GM23338 (cell line): ENCODE measurements around the gene CRK. TPM values are rescaled to one million over a fixed set of nuclear protein-coding genes. Genes with fewer than 3 reads are reported as not detected.

Experiments used
- ATAC-seq: fragments of 200-7000 bp; cut with Tn5 transposase; 3 replicates; pipeline ENCODE4 v1.9.1; 2020
- DNase-seq: peaks from one replicate; pipeline ENCODE4 v3.0.0-alpha.2; 2015; ENCODE audit warnings: low spot score
- H2AFZ ChIP-seq: fragments of 200-600 bp; sonication (generic); 2 replicates; pipeline ENCODE4 v1.8.0; 2016; ENCODE audit warnings: antibody characterized with exemption, mild to moderate bottlenecking, moderate library complexity
- H3F3A ChIP-seq: fragments of 200-600 bp; sonication (generic); replicated peaks from 2 replicates; pipeline ENCODE4 v1.8.0; 2017; ENCODE audit warnings: antibody characterized with exemption, mixed run types, low read depth
- H3K27ac ChIP-seq: fragments of 200-600 bp; sonication (generic); 2 replicates; pipeline ENCODE4 v1.6.1; 2016; ENCODE audit warnings: low read depth
- H3K27me3 ChIP-seq: fragments of 200-600 bp; sonication (generic); 2 replicates; pipeline ENCODE4 v1.8.0; 2016; ENCODE audit warnings: mild to moderate bottlenecking, mixed run types, moderate library complexity; ENCODE audit not compliant: insufficient read depth
- H3K36me3 ChIP-seq: fragments of 200-600 bp; sonication (generic); 2 replicates; pipeline ENCODE4 v1.8.0; 2016; ENCODE audit warnings: mild to moderate bottlenecking; ENCODE audit not compliant: insufficient read depth
- H3K4me1 ChIP-seq: fragments of 200-600 bp; sonication (generic); 2 replicates; pipeline ENCODE4 v1.8.0; 2016; ENCODE audit warnings: mild to moderate bottlenecking, moderate library complexity; ENCODE audit not compliant: insufficient read depth
- H3K4me2 ChIP-seq: fragments of 200-600 bp; sonication (generic); 2 replicates; pipeline ENCODE4 v1.7.1; 2017; ENCODE audit warnings: mixed run types
- H3K4me3 ChIP-seq: fragments of 200-600 bp; sonication (generic); 2 replicates; pipeline ENCODE4 v1.6.1; 2016; ENCODE audit warnings: mixed run types
- H3K79me2 ChIP-seq: fragments of 200-600 bp; sonication (generic); replicated peaks from 2 replicates; pipeline ENCODE4 v1.8.0; 2017; ENCODE audit warnings: mild to moderate bottlenecking; ENCODE audit not compliant: insufficient read depth
- H3K9me2 ChIP-seq: fragments of 200-600 bp; sonication (generic); 2 replicates; pipeline ENCODE4 v1.8.0; 2017; ENCODE audit not compliant: insufficient read depth
- H4K20me1 ChIP-seq: fragments of 200-600 bp; sonication (generic); replicated peaks from 2 replicates; pipeline ENCODE4 v1.8.0; 2017; ENCODE audit warnings: mild to moderate bottlenecking; ENCODE audit not compliant: insufficient read depth
- H3K27ac Mint-ChIP-seq: 2 replicates; pipeline ENCODE4 v1.8.0; 2020; ENCODE audit warnings: inconsistent platforms, mild to moderate bottlenecking, moderate library complexity, mixed read lengths
- H3K27me3 Mint-ChIP-seq: 3 replicates; pipeline ENCODE4 v1.8.0; 2022; ENCODE audit warnings: low read depth, mild to moderate bottlenecking, moderate library complexity, mixed read lengths, inconsistent platforms; ENCODE audit not compliant: insufficient read depth, poor library complexity
- H3K36me3 Mint-ChIP-seq: 3 replicates; pipeline ENCODE4 v1.8.0; 2021; ENCODE audit warnings: low read depth, mild to moderate bottlenecking, inconsistent platforms, moderate library complexity, mixed read lengths
- H3K4me1 Mint-ChIP-seq: 3 replicates; pipeline ENCODE4 v1.8.0; 2020; ENCODE audit warnings: mild to moderate bottlenecking, inconsistent platforms, mixed read lengths
- H3K4me3 Mint-ChIP-seq: 3 replicates; pipeline ENCODE4 v1.8.0; 2021; ENCODE audit warnings: moderate library complexity, mild to moderate bottlenecking, inconsistent platforms, mixed read lengths
- H3K9me3 Mint-ChIP-seq: 3 replicates; pipeline ENCODE4 v1.8.0; 2020; ENCODE audit warnings: moderate library complexity, mild to moderate bottlenecking, inconsistent platforms, mixed read lengths
- CREB1 ChIP-seq: fragments of 250-450 bp; sonication (Bioruptor Pico); IDR thresholded peaks from 2 replicates; pipeline ENCODE4 v1.5.0; 2020; ENCODE audit warnings: low read depth, mild to moderate bottlenecking, moderate library complexity
- ETS1 ChIP-seq: IDR thresholded peaks from 2 replicates; pipeline ENCODE4 v1.6.1; 2016; ENCODE audit warnings: antibody characterized with exemption
- EZH2 ChIP-seq: fragments of 200-600 bp; sonication (generic); IDR thresholded peaks from one replicate; pipeline ENCODE4 v1.8.0; 2017; ENCODE audit warnings: antibody characterized with exemption, mild to moderate bottlenecking, low read depth; ENCODE audit not compliant: unreplicated experiment
- EZH2phosphoT487 ChIP-seq: fragments of 200-600 bp; sonication (generic); IDR thresholded peaks from one replicate; pipeline ENCODE4 v1.8.1; 2018; ENCODE audit warnings: antibody characterized with exemption; ENCODE audit not compliant: unreplicated experiment
- JUNB ChIP-seq: IDR thresholded peaks from one replicate; pipeline ENCODE4 v1.6.1; 2016; ENCODE audit warnings: antibody characterized with exemption; ENCODE audit not compliant: unreplicated experiment
- POLR2AphosphoS5 ChIP-seq: IDR thresholded peaks from 2 replicates; pipeline ENCODE4 v1.6.1; 2016; ENCODE audit warnings: antibody characterized with exemption, low read depth
- REST ChIP-seq: IDR thresholded peaks from one replicate; pipeline ENCODE4 v1.6.1; 2018; ENCODE audit warnings: antibody characterized with exemption; ENCODE audit not compliant: unreplicated experiment
- STAT1 ChIP-seq: IDR thresholded peaks from one replicate; pipeline ENCODE4 v1.6.1; 2016; ENCODE audit warnings: antibody characterized with exemption; ENCODE audit not compliant: unreplicated experiment
- ZNF114 ChIP-seq: fragments of 250-450 bp; sonication (Bioruptor Pico); IDR thresholded peaks from 2 replicates; pipeline ENCODE4 v1.5.0; 2020; ENCODE audit warnings: mild to moderate bottlenecking, moderate library complexity
- ZNF331 ChIP-seq: fragments of 250-450 bp; sonication (Bioruptor Pico); IDR thresholded peaks from 2 replicates; pipeline ENCODE4 v1.5.0; 2020; ENCODE audit warnings: low read depth, mild to moderate bottlenecking, moderate library complexity
- polyA plus RNA-seq: library from polyadenylated mRNA; unstranded; fragments of >200 nt; fragmentation: Nextera tagmentation; extraction: Ambion mirVana; gene quantifications from 2 replicates; pipeline ENCODE4 v1.2.1, GENCODE V29; 2016
- total RNA-seq: library from RNA; depleted of rRNA; stranded (reverse); fragments of >200 nt; shearing (Covaris generic); gene quantifications from 2 replicates; pipeline ENCODE4 v1.2.3, GENCODE V29; 2014

CRK gene
- total and polyA plus RNA-seq, 2 experiments from 2014 or later, result 32.6 to 59.8 TPM

- TF ChIP-seq REST, result no peak
- no peak for TF ChIP-seq ZNF114
- no peak for TF ChIP-seq STAT1
- no peak for TF ChIP-seq EZH2
These were observed 19.4 kb upstream of the CRK start (continued) for GRCh38 chr17:1475321-1475854.

- no peaks in the 10 kb centered on the region for H3K79me2 ChIP-seq
- H3K4me3 Mint-ChIP-seq, result no peak overlapping the region
- peaks cover 7% of the 10 kb centered on the region for H3K4me1 Mint-ChIP-seq
- H3K9me2 ChIP-seq, result no peaks in the 10 kb centered on the region
- H3F3A ChIP-seq, result peaks cover 4% of the 10 kb centered on the region
- ATAC-seq, result peak; percentile 12; the same call in 2 of the 3 replicates
- H2AFZ ChIP-seq, result no peak overlapping the region
- TF ChIP-seq JUNB (no peak), ZNF331 (CRISPR knock-in tag) (no peak), EZH2phosphoT487 (no peak), ETS1 (no peak), POLR2AphosphoS5 (no peak), CREB1 (no peak), REST (no peak), EZH2 (no peak), ZNF114 (no peak)
- no peaks in the 10 kb centered on the region for H3K36me3 ChIP-seq
- no peak overlapping the region for H3K4me3 ChIP-seq
- H3K27me3 Mint-ChIP-seq, result peaks cover 11% of the 10 kb centered on the region
- H4K20me1 ChIP-seq, result 0 out of 2 replicates have a peak, but pooled peaks cover 4% of the 10 kb centered on the region
- H3K36me3 Mint-ChIP-seq, result peaks cover 7% of the 10 kb centered on the region
- H3K4me1 ChIP-seq, result peaks cover 5% of the 10 kb centered on the region
- H3K9me3 Mint-ChIP-seq, result no peaks in the 10 kb centered on the region
- no peak overlapping the region for H3K27ac ChIP-seq
- no peak for DNase-seq
- no peaks in the 10 kb centered on the region for H3K27me3 ChIP-seq
- no peak overlapping the region for H3K27ac Mint-ChIP-seq
- no peak overlapping the region for H3K4me2 ChIP-seq
These were observed 18.6 kb upstream of the CRK start for GRCh38 chr17:1474402-1475189.
